GM18498 (cell line): Measurements from ENCODE around the gene OTUD5.

Experiments used
- ATAC-seq: cut with Tn5 transposase; IDR thresholded peaks from one replicate; pipeline ENCODE4 v1.9.1; 2021; ENCODE audit warnings: mild to moderate bottlenecking, moderate library complexity; ENCODE audit not compliant: unreplicated experiment

OTUD5 gene

DNA sequence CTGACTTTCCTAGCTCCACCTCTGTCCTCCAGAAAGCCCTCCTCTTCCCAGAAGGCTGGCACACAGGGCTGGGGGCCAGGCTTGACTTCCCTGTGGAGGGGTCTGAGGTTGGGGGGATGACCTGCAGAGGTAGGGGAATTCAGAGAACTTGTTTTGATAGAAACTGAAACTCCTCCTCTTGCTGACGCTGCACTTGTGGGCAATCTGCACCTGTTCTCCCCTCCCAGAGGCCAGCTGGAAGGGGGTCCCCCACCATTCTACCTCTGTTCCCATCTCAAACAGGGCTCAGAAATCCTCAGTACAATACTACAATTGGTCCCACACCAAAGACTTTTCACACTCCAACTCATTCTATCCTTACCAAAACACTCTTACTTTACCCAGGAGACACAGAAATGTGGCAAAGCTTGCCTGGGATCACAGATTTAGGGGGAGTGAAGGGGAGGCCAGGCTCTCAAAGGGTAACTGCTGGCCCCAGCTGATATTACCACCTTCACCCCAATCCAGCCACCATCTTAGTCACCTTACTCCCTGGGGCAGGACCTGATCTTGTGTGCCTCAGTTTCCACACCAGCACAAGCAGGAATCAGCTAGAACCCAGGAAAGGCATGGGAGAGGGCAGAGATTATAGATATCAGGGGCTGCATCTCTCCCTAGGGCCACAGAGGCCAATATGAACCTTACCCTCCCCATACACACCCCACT is 18.5 kb downstream of the OTUD5 start:
- peak; percentile 53 for ATAC-seq

DNA sequence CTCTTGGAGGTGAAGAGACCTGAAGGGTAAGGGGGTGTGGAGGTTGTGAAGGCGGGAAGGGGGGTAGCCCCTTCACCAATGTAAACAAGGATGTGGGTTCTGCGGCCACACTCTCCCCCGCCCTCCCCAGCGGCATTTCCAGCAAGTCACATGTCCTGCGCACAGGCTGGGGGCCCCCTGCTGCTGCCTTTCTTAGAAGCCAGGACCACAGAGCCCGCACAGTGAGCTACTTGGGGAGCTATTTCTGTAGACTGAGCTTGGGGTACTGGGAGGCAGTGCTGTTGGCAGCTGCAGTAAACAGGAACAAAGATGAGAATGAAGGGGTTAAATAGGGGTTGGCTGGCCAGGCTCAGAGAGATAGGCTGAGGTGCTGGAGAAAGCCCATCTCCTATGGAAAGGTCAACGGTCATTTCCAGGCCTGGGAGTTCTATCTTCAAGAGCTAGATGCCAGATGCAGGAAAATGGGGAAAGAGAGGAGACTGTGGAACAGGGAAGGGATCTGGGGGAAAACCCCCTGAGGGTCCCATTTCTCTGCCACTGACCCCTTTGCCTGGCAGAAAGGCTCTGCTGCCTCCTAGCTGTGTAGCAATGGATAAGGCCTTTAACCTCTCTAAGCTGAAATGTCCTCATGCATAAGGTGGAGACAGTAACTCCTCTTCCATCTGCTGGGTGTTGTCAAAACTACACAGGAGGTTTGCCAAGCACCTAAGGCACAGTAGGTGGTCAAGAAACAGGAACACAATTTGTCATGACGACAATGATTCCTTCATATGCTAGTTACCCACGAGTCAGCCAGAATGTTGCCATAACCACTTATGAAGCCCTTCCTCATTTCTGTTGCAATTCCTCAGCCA is 20.1 kb downstream of the OTUD5 start:
- peak; percentile 63 for ATAC-seq

- ATAC-seq = no peak
These were observed 20.9 kb downstream of the OTUD5 start for GRCh38 chrX:48936429-48937053.

DNA sequence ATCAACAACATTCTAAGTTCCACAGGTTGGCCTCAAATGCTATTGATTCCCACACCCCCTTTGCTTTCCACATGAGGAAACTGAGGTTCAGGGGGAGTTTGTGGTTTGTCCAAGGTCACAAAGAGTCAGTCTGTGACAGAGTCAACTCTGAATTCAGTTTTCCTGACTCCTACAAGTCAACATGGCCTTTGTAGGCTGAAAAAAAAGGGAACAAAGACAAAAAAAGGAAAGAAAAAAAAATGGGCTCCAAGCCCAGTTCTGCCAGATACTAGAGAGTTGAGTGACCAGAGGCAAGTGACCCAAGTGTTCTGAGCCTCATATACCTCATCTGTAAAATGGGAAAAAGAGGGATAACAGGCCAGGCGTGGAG is 22.1 kb downstream of the OTUD5 start:
- no peak for ATAC-seq

GRCh38 chrX:48934581-48935300 is 22.7 kb downstream of the OTUD5 start:
- no peak for ATAC-seq

DNA sequence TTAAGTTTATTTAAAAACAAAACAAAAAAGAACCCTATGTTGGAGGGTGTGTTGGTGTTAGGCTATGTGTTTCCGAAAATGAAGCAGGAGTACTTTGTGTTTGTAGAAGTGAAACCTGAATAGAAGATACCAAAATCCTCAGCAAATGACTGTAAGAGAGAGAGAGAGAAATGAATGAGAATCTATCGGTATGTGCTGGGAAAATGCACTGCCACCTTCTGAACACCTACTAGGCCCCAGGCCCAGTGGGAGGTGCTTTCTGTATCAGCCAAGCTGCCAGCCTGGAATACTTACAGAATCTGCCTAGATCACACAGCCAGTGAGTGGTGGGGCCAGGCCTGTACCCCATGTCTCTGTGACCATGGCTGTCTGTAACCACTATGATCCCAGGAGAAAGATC is 23.6 kb downstream of the OTUD5 start:
- no peak for ATAC-seq

DNA sequence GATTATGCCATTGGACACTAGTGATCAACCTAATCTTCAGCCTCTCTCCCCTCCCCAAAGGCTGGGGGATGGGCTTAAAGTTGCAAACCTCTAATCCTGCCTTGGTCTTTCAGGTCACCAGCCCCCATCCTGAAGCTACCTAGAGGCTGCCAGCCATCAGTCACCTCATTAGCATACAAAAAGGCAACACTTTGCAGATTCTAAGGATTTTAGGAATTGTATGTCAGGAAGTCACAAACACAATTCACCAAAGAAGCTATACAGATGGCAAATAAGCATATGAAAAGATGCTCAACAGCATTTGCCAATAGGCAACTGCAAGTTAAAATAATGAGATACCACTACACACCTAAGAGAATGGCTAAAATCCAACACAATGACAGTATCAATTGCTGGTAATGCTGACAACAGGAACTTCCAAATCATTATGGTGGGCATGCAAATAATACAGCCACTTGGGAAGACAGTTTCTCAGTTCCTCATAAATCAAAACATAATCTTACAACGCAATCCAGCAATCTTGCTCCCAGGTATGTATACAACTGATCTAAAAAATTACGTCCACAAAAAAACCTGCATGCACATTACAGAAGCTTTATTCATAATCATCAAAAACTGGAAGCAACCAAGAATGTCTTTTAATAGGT is 29.5 kb downstream of the OTUD5 start:
- ATAC-seq = no peak

GRCh38 chrX:48927123-48927522 is 30.3 kb downstream of the OTUD5 start:
- no peak for ATAC-seq

- no peak for ATAC-seq
These were observed 33.1 kb downstream of the OTUD5 start for GRCh38 chrX:48924270-48924669.

DNA sequence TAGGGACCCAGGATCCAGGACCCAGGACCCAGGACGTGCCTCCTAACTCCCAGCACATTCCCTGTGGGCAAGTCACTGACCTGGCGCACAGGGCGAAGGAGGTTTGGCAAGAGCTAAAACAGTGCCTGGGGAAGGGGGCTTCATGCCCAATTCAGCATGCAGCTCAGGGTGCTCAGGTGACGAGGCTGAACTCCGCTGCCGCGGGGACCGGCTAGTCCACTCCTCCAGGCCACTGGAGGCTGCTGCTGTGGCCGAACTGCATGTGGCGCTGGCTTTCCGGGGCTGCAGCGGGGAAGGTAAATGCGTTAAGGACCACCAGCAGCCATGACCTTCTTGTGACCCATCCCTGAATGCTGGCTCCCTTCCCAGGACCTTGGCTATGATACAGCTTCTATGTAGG is 33.6 kb downstream of the OTUD5 start:
- ATAC-seq = no peak

DNA sequence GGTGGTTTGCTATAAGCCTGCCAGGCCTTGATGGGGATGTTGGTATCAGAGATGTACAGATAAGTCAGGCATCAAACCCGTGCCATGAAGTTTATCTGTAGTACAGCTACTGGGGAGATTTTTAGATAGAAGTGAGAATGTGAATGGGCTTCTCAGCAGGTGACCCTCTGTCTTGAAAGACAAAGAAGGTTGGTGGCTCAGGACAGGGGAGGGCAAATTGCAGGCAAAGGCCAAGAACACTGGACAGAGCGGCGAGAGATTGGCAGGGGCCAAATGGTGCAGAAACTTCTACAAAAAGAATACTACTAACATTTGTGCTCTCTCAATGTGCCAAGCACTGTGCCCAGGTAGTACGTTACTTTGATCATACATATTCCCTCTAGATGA is 36.7 kb downstream of the OTUD5 start:
- no peak for ATAC-seq

DNA sequence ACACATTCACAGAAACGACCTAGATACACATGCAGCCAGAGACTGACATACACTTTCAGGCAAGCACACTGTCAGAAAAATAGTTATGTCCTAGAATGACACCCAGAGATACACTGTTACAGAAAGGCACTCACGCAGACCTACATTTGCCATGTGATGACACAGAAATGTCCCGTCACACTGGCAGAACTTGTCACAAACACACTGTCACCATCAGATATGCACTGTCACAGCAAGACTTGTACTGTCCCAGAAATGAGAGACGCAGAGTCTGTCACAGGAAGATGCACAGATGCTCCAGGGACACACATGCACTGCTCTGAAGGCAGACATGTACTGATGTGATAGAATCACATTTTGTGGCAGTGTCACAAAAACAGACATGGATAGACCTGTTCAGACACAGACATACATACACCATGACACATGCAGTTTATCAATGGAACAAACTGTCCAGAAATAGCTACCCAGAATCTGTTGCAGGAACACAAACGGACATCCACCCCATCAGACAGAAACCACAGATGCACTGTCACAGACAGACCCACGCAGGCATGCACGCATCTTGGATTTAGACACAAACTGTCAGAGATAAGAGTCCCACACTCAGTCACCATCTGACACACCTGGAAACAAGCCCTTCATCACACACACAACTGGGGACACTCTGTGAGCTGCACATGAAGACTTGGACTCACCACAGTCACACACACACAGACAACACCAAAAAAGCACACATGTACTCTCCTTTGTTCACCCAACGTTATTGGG is 37.3 kb downstream of the OTUD5 start:
- ATAC-seq = no peak

DNA sequence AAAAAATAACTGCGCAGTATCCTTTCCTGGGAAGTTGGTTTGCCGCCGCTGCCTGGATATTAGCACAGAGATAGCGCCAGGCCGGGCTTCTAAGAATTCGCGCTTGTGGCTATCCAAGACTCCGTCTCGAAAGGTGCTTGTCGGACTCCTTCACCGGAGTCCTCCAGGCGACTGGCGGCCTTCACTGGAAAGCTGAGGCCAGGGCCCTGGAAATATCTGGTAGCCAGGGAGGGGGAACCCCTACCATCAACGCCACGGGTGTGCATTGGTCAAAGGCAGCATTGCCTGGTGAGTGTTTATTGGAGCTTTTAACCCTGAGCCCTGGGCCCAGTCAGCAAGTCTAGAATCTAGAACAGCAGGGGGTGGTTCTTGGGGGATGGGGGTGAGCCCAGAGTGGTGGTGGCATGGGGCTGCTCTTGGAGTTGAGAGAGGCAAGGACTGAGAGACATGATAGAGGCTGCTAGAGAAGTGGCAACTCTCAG is 38.0 kb downstream of the OTUD5 start:
- peak; percentile 24 for ATAC-seq

DNA sequence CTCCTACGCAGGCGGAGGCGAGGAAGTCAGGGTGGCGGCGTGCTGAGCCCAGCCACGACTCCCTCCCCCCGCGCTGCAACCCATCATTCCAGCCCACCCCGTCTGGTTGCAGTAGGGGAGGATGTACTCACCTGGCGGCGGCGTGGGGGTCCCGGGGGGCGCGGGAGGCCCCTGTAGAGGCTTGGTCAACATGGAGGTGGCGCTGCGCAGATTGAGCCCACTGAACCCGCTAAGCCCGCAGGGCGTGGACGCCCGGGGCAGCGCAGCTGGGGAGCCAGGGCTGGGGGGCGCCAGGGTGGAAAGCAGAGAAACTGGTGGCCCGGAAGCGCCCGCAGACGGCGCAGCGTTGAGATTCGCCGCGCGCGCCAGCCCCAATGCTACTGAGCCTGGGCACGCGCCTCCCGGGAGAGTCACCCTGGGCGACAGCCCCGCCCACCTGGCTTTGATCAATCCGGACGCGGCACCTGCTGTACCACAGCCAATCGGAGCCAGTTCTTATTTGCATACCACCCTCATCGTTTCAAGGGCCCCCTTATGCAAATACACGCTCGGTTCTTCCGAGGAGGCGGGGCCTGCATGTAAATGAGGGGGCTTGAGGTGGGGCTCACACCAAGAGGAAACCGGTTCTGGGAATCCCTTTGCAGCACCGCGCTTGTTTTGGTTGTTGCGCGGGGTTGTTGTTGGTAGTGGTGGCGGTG is 38.6 kb downstream of the OTUD5 start, which contains the start of gene PIM2:
PIM2 (minus strand) TSS at position 382 of the 698 bp plus-strand sequence; CDS start at position 192, 190 bp downstream.
- ATAC-seq = peak; percentile 80

DNA sequence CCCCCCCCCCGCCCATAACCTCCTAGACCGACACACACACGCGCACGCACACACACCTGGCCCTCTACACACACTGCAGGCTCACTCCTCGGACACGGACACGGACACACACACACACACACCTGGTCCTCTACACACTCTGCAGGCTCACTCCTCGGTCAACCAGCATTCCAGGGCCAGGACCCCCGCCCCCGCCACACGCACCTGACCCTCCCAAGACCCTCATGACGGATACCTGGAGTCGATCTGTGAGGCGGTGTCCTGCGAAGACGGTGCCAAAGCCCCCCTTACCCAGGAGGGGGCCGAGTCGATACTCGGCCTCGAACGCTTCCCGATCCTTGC is 39.1 kb downstream of the OTUD5 start:
- no peak for ATAC-seq

DNA sequence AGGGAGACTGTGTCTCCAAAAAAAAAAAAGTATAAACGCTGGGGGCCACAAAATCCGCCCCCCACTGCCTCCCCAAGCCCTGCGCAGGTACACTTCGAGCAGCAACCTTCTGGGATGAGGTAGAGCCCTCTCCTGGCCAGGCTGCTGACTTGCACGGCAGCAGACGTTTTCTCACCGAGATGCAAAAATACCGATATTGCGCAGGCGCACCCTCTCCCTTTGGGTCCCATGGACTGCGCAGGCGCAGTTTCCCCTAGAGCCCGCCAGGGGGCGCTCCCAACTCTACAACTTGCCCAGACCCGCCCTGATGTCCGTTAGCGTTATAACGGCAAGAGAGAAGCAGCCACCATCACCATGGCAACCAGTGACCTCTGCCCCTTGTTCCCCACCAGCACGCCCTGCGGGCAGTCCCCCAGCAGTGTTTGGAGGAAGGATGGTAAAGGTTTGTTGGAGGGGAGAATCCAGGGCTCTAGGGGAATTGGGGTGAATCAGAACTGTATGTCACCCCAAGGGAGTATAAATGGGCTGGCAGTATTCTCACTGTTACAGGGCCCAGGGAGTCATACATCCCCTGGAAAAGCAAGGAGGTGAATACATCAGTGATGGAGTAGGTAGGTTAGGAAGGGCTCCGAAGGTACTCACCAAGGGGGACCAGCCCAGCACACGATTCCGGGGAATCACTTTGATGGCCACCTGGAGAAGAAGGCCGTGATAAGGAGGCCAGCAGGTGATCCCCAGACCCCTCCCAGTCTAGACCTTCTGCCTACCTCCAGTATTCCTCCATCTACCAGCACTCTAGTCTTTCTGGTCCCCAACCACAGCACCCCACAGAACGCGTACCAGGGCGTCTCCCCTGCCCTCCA is 40.0 kb downstream of the OTUD5 start:
- peak; percentile 40 for ATAC-seq

- ATAC-seq = no peak
These were observed 42.6 kb downstream of the OTUD5 start for GRCh38 chrX:48914593-48915493.
